GM10248 (cell line): Measurements from ENCODE around the gene PCCA.

Source experiments
- CTCF ChIA-PET: fragments of 300-600 bp; sonication (Branson Sonifier 250); formaldehyde crosslinking; extraction: SDS; loops from one replicate; lab custom pipeline; 2021; ENCODE audit warnings: antibody characterized with exemption; lab: Yijun Ruan, JAX
- POLR2A ChIA-PET: fragments of 350-650 bp; sonication (Branson Sonifier 250); formaldehyde crosslinking; extraction: SDS; loops from one replicate; lab custom pipeline; 2020; ENCODE audit warnings: antibody characterized with exemption; lab: Yijun Ruan, JAX
- DNase-seq: peaks from one replicate; pipeline ENCODE4 v3.0.0; 2012; ENCODE audit errors: extremely low spot score
- TF ChIP-seq, protein P1 (sequence below): IDR thresholded peaks from 2 replicates; pipeline ENCODE4 v1.5.1; 2012; ENCODE audit warnings: mild to moderate bottlenecking, low read depth; ENCODE audit errors: extremely low read depth, missing control alignments, control extremely low read depth

The PCCA gene

DNA sequence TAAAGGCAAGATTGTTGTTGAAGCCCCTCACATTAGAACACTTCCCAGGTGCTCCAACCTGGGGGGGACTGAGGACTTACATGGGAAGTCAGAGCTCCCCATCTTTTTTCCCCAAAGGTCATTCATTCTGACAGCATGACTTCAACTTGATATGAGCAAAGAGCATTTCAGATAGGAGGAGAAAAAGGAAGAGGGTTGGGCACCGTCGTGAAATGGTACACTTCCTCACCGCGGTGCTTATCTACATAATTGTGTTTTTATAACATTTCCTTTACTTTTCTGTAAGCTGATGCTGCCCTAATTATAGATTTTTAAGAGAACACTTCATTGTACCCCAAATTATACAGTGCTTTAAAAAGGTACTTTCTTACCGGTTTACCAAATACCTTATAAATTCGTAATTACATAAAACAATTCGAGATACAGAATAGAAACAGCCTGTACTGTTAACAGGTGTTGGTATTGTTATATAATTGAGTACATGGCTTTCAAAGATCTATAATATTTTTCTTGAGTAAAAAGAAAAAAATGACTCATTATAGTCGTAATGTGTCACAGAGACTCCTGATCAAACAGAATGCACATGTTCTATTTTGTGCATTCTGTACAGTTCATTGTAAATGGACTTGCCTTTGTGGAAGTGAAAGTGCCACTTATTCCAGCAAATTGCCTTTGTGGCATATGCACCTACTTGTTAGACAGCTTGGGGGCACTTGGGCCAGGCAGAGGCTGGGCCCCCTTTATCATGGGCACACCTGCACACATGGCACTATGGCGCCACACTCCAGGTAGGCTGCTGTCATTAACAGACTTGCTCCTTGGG lies 417.9 kb downstream of the PCCA start:
- TF ChIP-seq, protein P1, sequence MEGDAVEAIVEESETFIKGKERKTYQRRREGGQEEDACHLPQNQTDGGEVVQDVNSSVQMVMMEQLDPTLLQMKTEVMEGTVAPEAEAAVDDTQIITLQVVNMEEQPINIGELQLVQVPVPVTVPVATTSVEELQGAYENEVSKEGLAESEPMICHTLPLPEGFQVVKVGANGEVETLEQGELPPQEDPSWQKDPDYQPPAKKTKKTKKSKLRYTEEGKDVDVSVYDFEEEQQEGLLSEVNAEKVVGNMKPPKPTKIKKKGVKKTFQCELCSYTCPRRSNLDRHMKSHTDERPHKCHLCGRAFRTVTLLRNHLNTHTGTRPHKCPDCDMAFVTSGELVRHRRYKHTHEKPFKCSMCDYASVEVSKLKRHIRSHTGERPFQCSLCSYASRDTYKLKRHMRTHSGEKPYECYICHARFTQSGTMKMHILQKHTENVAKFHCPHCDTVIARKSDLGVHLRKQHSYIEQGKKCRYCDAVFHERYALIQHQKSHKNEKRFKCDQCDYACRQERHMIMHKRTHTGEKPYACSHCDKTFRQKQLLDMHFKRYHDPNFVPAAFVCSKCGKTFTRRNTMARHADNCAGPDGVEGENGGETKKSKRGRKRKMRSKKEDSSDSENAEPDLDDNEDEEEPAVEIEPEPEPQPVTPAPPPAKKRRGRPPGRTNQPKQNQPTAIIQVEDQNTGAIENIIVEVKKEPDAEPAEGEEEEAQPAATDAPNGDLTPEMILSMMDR, result no peak
- ChIA-PET POLR2A (no interaction called here), CTCF (interaction anchor here (1.1 kb wide), 1 partner anchor 8 kb away, joined by 5 read pairs; no protein-coding TSS in a partner anchor)
- no peak for DNase-seq

GRCh38 chr13:100508455-100508854 lies 419.6 kb downstream of the PCCA start:
- DNase-seq, result no peak
- TF ChIP-seq, protein P1, result no peak
- CTCF ChIA-PET, result interaction anchor here (1.5 kb wide), 1 partner anchor 609 kb away, joined by 5 read pairs; no protein-coding TSS in a partner anchor
- POLR2A ChIA-PET, result no interaction called here

GRCh38 chr13:100508996-100509395 lies 420.1 kb downstream of the PCCA start:
- POLR2A ChIA-PET, result no interaction called here

GRCh38 chr13:100510208-100510957 lies 421.5 kb downstream of the PCCA start:
- no peak for DNase-seq
- TF ChIP-seq, protein P1, result no peak
- ChIA-PET CTCF (interaction anchor here (0.8 to 7.8 kb wide), 5 partner anchors 9 to 1074 kb away, joined by 3 to 65 read pairs (median 5); no protein-coding TSS in a partner anchor), POLR2A (no interaction called here)

More at GRCh38 chr13:100508996-100509395, 420.1 kb downstream of the PCCA start:
- TF ChIP-seq, protein P1, result no peak
- DNase-seq, result no peak
- CTCF ChIA-PET, result interaction anchor here (1.5 kb wide), 1 partner anchor 609 kb away, joined by 5 read pairs; no protein-coding TSS in a partner anchor

- TF ChIP-seq, protein P1, result no peak
- no peak for DNase-seq
- POLR2A ChIA-PET, result no interaction called here
- CTCF ChIA-PET, result interaction anchor here (1.4 to 7.8 kb wide), 4 partner anchors 10 to 1075 kb away, joined by 4 to 65 read pairs (median 32); no protein-coding TSS in a partner anchor
These were observed 422.6 kb downstream of the PCCA start for GRCh38 chr13:100511466-100511865.

- TF ChIP-seq, protein P1, result no peak
- ChIA-PET POLR2A (no interaction called here), CTCF (interaction anchor here (1.7 to 7.8 kb wide), 5 partner anchors 12 to 857 kb away, joined by 4 to 65 read pairs (median 38); no protein-coding TSS in a partner anchor)
- no peak for DNase-seq
These were observed 423.5 kb downstream of the PCCA start for GRCh38 chr13:100512422-100512821.
